MM.1S (cell line): ENCODE data around the gene GP9.

Source experiments
- EZH2 ChIP-seq: fragments of 300-600 bp; sonication (generic); optimal IDR thresholded peaks from 2 replicates; pipeline ENCODE3; 2017; ENCODE audit warnings: low read depth, mild to moderate bottlenecking, antibody characterized with exemption, low read length, mixed read lengths
- EZH2phosphoT487 ChIP-seq: fragments of 300-600 bp; sonication (generic); IDR thresholded peaks from 2 replicates; pipeline ENCODE4 v1.6.1; 2018; ENCODE audit warnings: antibody characterized with exemption, low read length
- TF ChIP-seq, protein P1 (sequence below): fragments of 300-600 bp; sonication (generic); IDR thresholded peaks from 2 replicates; pipeline ENCODE4 v1.5.1; 2016; ENCODE audit warnings: antibody characterized with exemption, low read length, mixed read lengths

DNA sequence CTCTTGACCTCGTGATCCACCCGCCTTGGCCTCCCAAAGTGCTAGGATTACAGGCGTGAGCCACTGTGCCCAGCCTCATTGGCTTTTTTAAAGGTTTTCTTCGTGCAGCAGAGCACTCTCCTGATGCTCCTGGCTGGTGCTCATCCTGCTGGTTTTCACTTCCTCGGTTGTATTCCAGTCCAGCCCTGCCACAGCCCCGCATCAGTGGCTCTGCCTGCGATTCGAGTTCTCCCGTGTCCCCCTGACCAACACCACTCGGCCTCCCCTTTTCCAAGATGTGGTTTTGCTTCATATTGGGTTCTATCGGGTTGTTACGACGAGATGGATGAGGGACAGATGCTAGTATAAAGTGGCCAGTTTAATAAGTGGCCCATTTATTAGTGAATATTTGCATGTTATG is 31.7 kb upstream of the GP9 start:
- TF ChIP-seq, protein P1, sequence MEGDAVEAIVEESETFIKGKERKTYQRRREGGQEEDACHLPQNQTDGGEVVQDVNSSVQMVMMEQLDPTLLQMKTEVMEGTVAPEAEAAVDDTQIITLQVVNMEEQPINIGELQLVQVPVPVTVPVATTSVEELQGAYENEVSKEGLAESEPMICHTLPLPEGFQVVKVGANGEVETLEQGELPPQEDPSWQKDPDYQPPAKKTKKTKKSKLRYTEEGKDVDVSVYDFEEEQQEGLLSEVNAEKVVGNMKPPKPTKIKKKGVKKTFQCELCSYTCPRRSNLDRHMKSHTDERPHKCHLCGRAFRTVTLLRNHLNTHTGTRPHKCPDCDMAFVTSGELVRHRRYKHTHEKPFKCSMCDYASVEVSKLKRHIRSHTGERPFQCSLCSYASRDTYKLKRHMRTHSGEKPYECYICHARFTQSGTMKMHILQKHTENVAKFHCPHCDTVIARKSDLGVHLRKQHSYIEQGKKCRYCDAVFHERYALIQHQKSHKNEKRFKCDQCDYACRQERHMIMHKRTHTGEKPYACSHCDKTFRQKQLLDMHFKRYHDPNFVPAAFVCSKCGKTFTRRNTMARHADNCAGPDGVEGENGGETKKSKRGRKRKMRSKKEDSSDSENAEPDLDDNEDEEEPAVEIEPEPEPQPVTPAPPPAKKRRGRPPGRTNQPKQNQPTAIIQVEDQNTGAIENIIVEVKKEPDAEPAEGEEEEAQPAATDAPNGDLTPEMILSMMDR, result no peak
- TF ChIP-seq EZH2 (no peak), EZH2phosphoT487 (no peak)
